HepG2 (cell line): ENCODE results near the gene SLC13A1. TPM values are rescaled to one million over a fixed set of nuclear protein-coding genes. Genes with fewer than 3 reads are reported as not detected.
"Not testable (repeated sequence)": the region's sequence is repeated elsewhere in the genome, so short reads cannot be mapped to it uniquely, and the experiment has no call there.

Experiments used
- ATAC-seq: fragments of 200-7000 bp; cut with Tn5 transposase; 3 replicates; pipeline ENCODE4 v1.9.1; 2020; ENCODE audit warnings: mild to moderate bottlenecking, moderate library complexity
- BruUV-seq: library from RNA; stranded (reverse); fragments of 400-500 nt; replicated peaks from 2 replicates; lab custom pipeline; 2021; lab: Mats Ljungman, UMichigan
- CTCF ChIA-PET: fragments of 300-600 bp; formaldehyde crosslinking; extraction: SDS; loops from one replicate; lab custom pipeline; 2021; ENCODE audit warnings: low total read pairs, inconsistent platforms, low intra/inter-chr PET ratio; lab: Yijun Ruan, JAX
- POLR2A ChIA-PET: fragments of 350-600 bp; sonication (Branson Sonifier 250); formaldehyde crosslinking; loops from one replicate; lab custom pipeline; 2020; ENCODE audit warnings: antibody characterized with exemption, inconsistent platforms; lab: Yijun Ruan, JAX
- DNase-seq: peaks from one replicate; pipeline ENCODE4 v3.0.0-alpha.2; 2015; ENCODE audit warnings: low spot score
- FAIRE-seq: peaks from 3 replicates; lab custom pipeline; 2011; peaks lifted over from hg19 to GRCh38; lab: Jason Lieb, UNC
- H2AFZ ChIP-seq: one replicate; pipeline ENCODE4 v1.6.1; 2011; ENCODE audit warnings: low read length, inconsistent platforms
- H3K27ac ChIP-seq: fragments of 300-600 bp; 3 replicates; pipeline ENCODE4 v1.8.0; 2011; ENCODE audit warnings: mixed run types, mild to moderate bottlenecking, mixed read lengths, low read length, inconsistent platforms; ENCODE audit not compliant: insufficient read depth; ENCODE audit errors: extremely low read length
- H3K27me3 ChIP-seq, 2 experiments: fragments of 200-600 bp in 1 of 2; 2 replicates in 1 of 2; 3 replicates in 1 of 2; pipeline versions ENCODE4 v1.6.0 to v1.8.0; 2011; ENCODE audit warnings: low read length in 2 of 2, mild to moderate bottlenecking in 2 of 2, moderate library complexity in 2 of 2, inconsistent platforms in 1 of 2; ENCODE audit not compliant: insufficient read depth in 2 of 2, control insufficient read depth in 1 of 2
- H3K36me3 ChIP-seq, 2 experiments: fragments of 200-600 bp in 1 of 2; replicated peaks in 1 of 2; 2 replicates in 1 of 2; 3 replicates in 1 of 2; pipeline versions ENCODE4 v1.5.1 to v1.8.0; 2011; ENCODE audit warnings: low read length in 2 of 2, inconsistent platforms in 1 of 2; ENCODE audit not compliant: insufficient read depth in 2 of 2, control insufficient read depth in 1 of 2
- H3K4me1 ChIP-seq: 2 replicates; pipeline ENCODE4 v1.5.1; 2012; ENCODE audit warnings: low read length, inconsistent platforms; ENCODE audit not compliant: insufficient read depth
- H3K4me2 ChIP-seq: 2 replicates; pipeline ENCODE4 v1.6.0; 2011; ENCODE audit warnings: low read depth, low read length, inconsistent platforms
- H3K4me3 ChIP-seq, 3 experiments: fragments of 200-600 bp in 1 of 3; sonication (generic), shearing (Covaris generic) in 1 of 3; replicated peaks in 1 of 3; 2 replicates each; pipeline ENCODE4 v1.5.1; 2011 to 2016; ENCODE audit warnings: low read length in 3 of 3, inconsistent platforms in 2 of 3, low read depth in 2 of 3, mild to moderate bottlenecking in 2 of 3, control low read depth in 1 of 3, mixed read lengths in 1 of 3; ENCODE audit not compliant: insufficient read depth in 1 of 3
- H3K79me2 ChIP-seq: one replicate; pipeline ENCODE4 v1.6.1; 2011; ENCODE audit warnings: low read length, inconsistent platforms; ENCODE audit not compliant: insufficient read depth
- H3K9ac ChIP-seq: 2 replicates; pipeline ENCODE4 v1.6.0; 2011; ENCODE audit warnings: mild to moderate bottlenecking, low read depth, low read length, inconsistent platforms; ENCODE audit not compliant: insufficient read depth
- H3K9me3 ChIP-seq: 2 replicates; pipeline ENCODE4 v1.5.1; 2012; ENCODE audit warnings: mild to moderate bottlenecking, low read length
- H4K20me1 ChIP-seq: 2 replicates; pipeline ENCODE4 v1.6.0; 2011; ENCODE audit warnings: inconsistent platforms, mild to moderate bottlenecking, low read length, moderate library complexity; ENCODE audit not compliant: insufficient read depth
- HCFC1 ChIP-seq: fragments of 150-350 bp; IDR thresholded peaks from 2 replicates; pipeline ENCODE4 v1.6.1; 2014; ENCODE audit warnings: low read depth, low read length
- MAFF ChIP-seq: IDR thresholded peaks from 2 replicates; pipeline ENCODE4 v1.6.1; 2011; ENCODE audit warnings: low read depth, low read length, improper control_type of control experiment
- MAFK ChIP-seq, 2 experiments: IDR thresholded peaks in 1 of 2; conservative IDR thresholded peaks in 1 of 2; 2 replicates each; pipeline ENCODE4 v1.6.1; 2011; ENCODE audit warnings: improper control_type of control experiment in 2 of 2, low read length in 2 of 2
- RORA ChIP-seq: sonication (generic); formaldehyde crosslinking; IDR thresholded peaks from 2 replicates; pipeline ENCODE4 v1.5.0; 2020; ENCODE audit warnings: mild to moderate bottlenecking, missing genetic modification reagents, moderate library complexity
- ZFYVE20 ChIP-seq: sonication (generic); formaldehyde crosslinking; IDR thresholded peaks from 2 replicates; pipeline ENCODE4 v1.8.0; 2023; ENCODE audit warnings: low read depth, mild to moderate bottlenecking, moderate library complexity, missing genetic modification reagents, borderline replicate concordance
- ZNF160 ChIP-seq: sonication (generic); formaldehyde crosslinking; IDR thresholded peaks from 2 replicates; pipeline ENCODE4 v1.8.0; 2022; ENCODE audit warnings: mild to moderate bottlenecking, inconsistent platforms, missing genetic modification reagents
- WGBS: methylation state at CpG from one replicate; pipeline ENCODE4 v1.1.6; 2017; ENCODE audit warnings: low lambda C conversion rate; 5-methylcytosine and 5-hydroxymethylcytosine counted together
- in situ Hi-C: cut with HindIII; loops from 2 replicates; pipeline ENCODE4 v1.10.0; 2017; ENCODE audit warnings: low pct_unique_long_range_greater_than_20kb; ENCODE audit not compliant: extremely low pct_ligation_motif_present
- intact Hi-C: fragments of 100-400 bp; cut with micrococcal nuclease; formaldehyde crosslinking; loops from one replicate; pipeline ENCODE4 v1.10.0; 2022; ENCODE audit not compliant: unreplicated experiment
- polyA plus RNA-seq, 8 experiments: library from polyadenylated mRNA; depleted of rRNA in 3 of 8; stranded (reverse) in 7 of 8; unstranded in 1 of 8; fragments of >200 nt; fragmentation: Illumina TruSeq in 4 of 8; extraction: Trizol in 4 of 8; gene quantifications; 2 replicates each; pipeline versions ENCODE4 v1.2.1 to v1.2.3, GENCODE V29; 2011 to 2016; ENCODE audit warnings: low read depth in 4 of 8, missing spikeins in 1 of 8, mixed read lengths in 1 of 8; ENCODE audit not compliant: insufficient read depth in 1 of 8
- total RNA-seq, 5 experiments: library from RNA; depleted of rRNA; stranded (reverse); fragments of >200 nt; fragmentation: Illumina TruSeq; extraction: Trizol; gene quantifications; 2 replicates each; pipeline ENCODE4 v1.2.3, GENCODE V29; 2016; ENCODE audit warnings: low read depth in 1 of 5
- TF ChIP-seq, protein P1 (sequence below): sonication (generic); formaldehyde crosslinking; IDR thresholded peaks from 2 replicates; pipeline ENCODE4 v1.4.0; 2020; ENCODE audit warnings: missing genetic modification reagents

The SLC13A1 gene
- total and polyA plus RNA-seq, 2 of the 13 experiments (the other 11 are each of a cell fraction or from before 2014, with no cell fraction given), result not detected

DNA sequence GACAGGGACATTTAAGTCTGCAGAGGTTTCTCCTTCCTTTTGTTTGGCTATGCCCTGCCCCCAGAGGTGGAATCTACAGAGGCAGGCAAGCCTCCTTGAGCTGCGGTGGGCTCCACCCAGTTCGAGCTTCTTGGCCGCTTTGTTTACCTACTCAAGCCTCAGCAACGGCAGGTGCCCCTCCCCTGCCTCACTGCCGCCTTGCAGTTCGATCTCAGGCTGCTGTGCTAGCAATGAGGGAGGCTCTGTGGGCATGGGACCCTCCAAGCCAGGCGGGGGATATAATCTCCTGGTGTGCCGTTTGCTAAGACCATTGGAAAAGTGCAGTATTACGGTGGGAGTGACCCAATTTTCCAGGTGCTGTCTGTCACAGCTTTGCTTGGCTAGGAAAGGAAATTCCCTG is 114.9 kb downstream of the SLC13A1 start:
- H2AFZ ChIP-seq, H3K4me3 ChIP-seq, H3K79me2 ChIP-seq, intact Hi-C loops, H3K27ac ChIP-seq, H4K20me1 ChIP-seq, BruUV-seq, FAIRE-seq, H3K27me3 ChIP-seq, H3K9ac ChIP-seq, H3K36me3 ChIP-seq, CTCF ChIA-PET, ATAC-seq, H3K9me3 ChIP-seq, DNase-seq, H3K4me2 ChIP-seq, in situ Hi-C loops, POLR2A ChIA-PET, H3K4me1 ChIP-seq: not testable (repeated sequence)
- 3% methylated on average over 5 of the region's 9 CpGs for WGBS

DNA sequence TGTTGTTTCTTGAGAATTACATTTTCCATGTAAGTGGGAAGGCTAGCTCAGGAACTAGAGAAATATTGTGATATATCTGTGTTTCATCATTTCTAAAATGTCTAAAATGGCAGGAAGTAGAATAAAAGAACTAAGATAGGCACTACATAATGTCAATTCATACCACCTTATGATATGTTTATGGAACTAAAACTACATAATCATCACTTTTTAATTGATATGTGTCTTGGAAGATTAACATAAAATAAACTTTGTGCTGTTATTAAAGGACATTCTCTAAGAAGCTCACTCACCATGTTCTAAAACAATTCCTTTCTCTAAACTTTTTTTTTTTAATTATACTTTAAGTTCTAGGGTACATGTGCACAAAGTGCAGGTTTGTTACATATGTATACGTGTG is 120.7 kb downstream of the SLC13A1 start:
- WGBS, result 5% methylated on average over 1 of the region's 1 CpG
- H3K9me3 ChIP-seq, result no peaks in the 10 kb centered on the region
- H3K27me3 ChIP-seq, result no peaks in the 10 kb centered on the region
- CTCF ChIA-PET, result no interaction called here
- H3K36me3 ChIP-seq, result no peaks in the 10 kb centered on the region
- no peak overlapping the region for H3K4me2 ChIP-seq
- in situ Hi-C loops (no loop called here), intact Hi-C loops (no loop called here)
- no peaks in the 10 kb centered on the region for H3K4me1 ChIP-seq
- no peak overlapping the region for H3K9ac ChIP-seq
- ATAC-seq, result no peak
- H3K79me2 ChIP-seq, result no peaks in the 10 kb centered on the region
- H4K20me1 ChIP-seq, result no peaks in the 10 kb centered on the region
- TF ChIP-seq HCFC1 (no peak), RORA (CRISPR knock-in tag) (no peak), MAFK (conservative IDR thresholded peaks at IDR 0.05 in 1 of 2, IDR thresholded peaks at IDR 0.05 in 1 of 2; ENCODE audit: low read length in 2 of 2) (peak in 1 of 2 experiments; percentile 45; a peak in 1 of 4 replicates), MAFF (peak; percentile 23; the same call in 1 of the 2 replicates), ZFYVE20 (no peak), ZNF160 (CRISPR knock-in tag) (no peak)
- TF ChIP-seq, protein P1, sequence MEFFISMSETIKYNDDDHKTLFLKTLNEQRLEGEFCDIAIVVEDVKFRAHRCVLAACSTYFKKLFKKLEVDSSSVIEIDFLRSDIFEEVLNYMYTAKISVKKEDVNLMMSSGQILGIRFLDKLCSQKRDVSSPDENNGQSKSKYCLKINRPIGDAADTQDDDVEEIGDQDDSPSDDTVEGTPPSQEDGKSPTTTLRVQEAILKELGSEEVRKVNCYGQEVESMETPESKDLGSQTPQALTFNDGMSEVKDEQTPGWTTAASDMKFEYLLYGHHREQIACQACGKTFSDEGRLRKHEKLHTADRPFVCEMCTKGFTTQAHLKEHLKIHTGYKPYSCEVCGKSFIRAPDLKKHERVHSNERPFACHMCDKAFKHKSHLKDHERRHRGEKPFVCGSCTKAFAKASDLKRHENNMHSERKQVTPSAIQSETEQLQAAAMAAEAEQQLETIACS, result no peak
- H3K27ac ChIP-seq, result no peak overlapping the region
- no peak overlapping the region for H2AFZ ChIP-seq
- POLR2A ChIA-PET, result no interaction called here
- DNase-seq, result no peak
- no TSS peak for BruUV-seq
- no peak overlapping the region for H3K4me3 ChIP-seq
- no peak for FAIRE-seq
